OCI-LY7 (cell line): Measurements from ENCODE around the gene TMPRSS11F. TPM values are rescaled to one million over a fixed set of nuclear protein-coding genes. Genes with fewer than 3 reads are reported as not detected.

ENCODE experiments used
- BruUV-seq: library from RNA; stranded (reverse); fragments of 400-500 nt; replicated peaks from 2 replicates; lab custom pipeline; 2021; lab: Mats Ljungman, UMichigan
- CTCF ChIA-PET: fragments of 300-600 bp; sonication (Branson Sonifier 250); formaldehyde crosslinking; loops from one replicate; lab custom pipeline; 2022; ENCODE audit warnings: antibody characterized with exemption; ENCODE audit not compliant: unreplicated experiment; lab: Charles Lee
- POLR2A ChIA-PET: fragments of 300-600 bp; sonication (Branson Sonifier 250); formaldehyde crosslinking; loops from one replicate; lab custom pipeline; 2022; ENCODE audit warnings: antibody characterized with exemption; lab: Charles Lee
- DNase-seq: peaks from one replicate; pipeline ENCODE4 v3.0.0-alpha.2; 2015; ENCODE audit warnings: low spot score
- H2AFZ ChIP-seq: fragments of 200-600 bp; sonication (generic), shearing (Covaris generic); 2 replicates; pipeline ENCODE4 v1.6.1; 2014; ENCODE audit warnings: mild to moderate bottlenecking, antibody characterized with exemption, low read length, moderate library complexity
- H3K27ac ChIP-seq: fragments of 200-600 bp; sonication (generic); 2 replicates; pipeline ENCODE4 v1.5.1; 2014; ENCODE audit warnings: mixed run types, low read depth, mild to moderate bottlenecking, moderate library complexity, low read length, inconsistent platforms; ENCODE audit not compliant: poor library complexity, severe bottlenecking
- H3K36me3 ChIP-seq: fragments of 200-600 bp; sonication (generic); 2 replicates; pipeline ENCODE4 v1.6.1; 2014; ENCODE audit warnings: mild to moderate bottlenecking, antibody characterized with exemption, low read length, moderate library complexity, mixed read lengths; ENCODE audit not compliant: insufficient read depth
- H3K4me1 ChIP-seq: fragments of 200-600 bp; sonication (generic); 2 replicates; pipeline ENCODE4 v1.5.1; 2014; ENCODE audit warnings: mild to moderate bottlenecking, low read length; ENCODE audit not compliant: insufficient read depth, poor library complexity, severe bottlenecking
- H3K4me2 ChIP-seq: fragments of 200-600 bp; sonication (generic); 2 replicates; pipeline ENCODE4 v1.6.1; 2014; ENCODE audit warnings: mild to moderate bottlenecking, low read length
- H3K4me3 ChIP-seq: fragments of 200-600 bp; sonication (generic); 2 replicates; pipeline ENCODE4 v1.5.1; 2014; ENCODE audit warnings: mild to moderate bottlenecking, low read depth, low read length; ENCODE audit not compliant: poor library complexity, severe bottlenecking
- H3K79me2 ChIP-seq: fragments of 200-600 bp; sonication (generic); 2 replicates; pipeline ENCODE4 v1.6.1; 2016; ENCODE audit warnings: low read depth, mild to moderate bottlenecking, low read length, moderate library complexity, mixed read lengths; ENCODE audit not compliant: insufficient read depth
- H3K9me2 ChIP-seq: fragments of 200-600 bp; sonication (generic); 2 replicates; pipeline ENCODE4 v1.6.1; 2016; ENCODE audit warnings: mild to moderate bottlenecking, low read length, mixed read lengths; ENCODE audit not compliant: insufficient read depth
- H3K9me3 ChIP-seq: fragments of 200-600 bp; sonication (generic); 2 replicates; pipeline ENCODE4 v1.6.1; 2014; ENCODE audit warnings: mild to moderate bottlenecking, mixed run types, low read length, mixed read lengths
- H4K20me1 ChIP-seq: fragments of 200-600 bp; sonication (generic); 2 replicates; pipeline ENCODE4 v1.6.1; 2014; ENCODE audit warnings: mild to moderate bottlenecking, antibody characterized with exemption, low read length, moderate library complexity, mixed read lengths; ENCODE audit not compliant: insufficient read depth
- CTCF ChIP-seq: fragments of 200-600 bp; sonication (generic); conservative IDR thresholded peaks from 2 replicates; pipeline ENCODE4 v1.5.1; 2014; ENCODE audit warnings: mild to moderate bottlenecking, antibody characterized with exemption, low read length, moderate library complexity, mixed read lengths
- EZH2phosphoT487 ChIP-seq: fragments of 200-600 bp; sonication (generic); IDR thresholded peaks from 2 replicates; pipeline ENCODE4 v1.6.1; 2018; ENCODE audit warnings: low read depth, borderline replicate concordance, mild to moderate bottlenecking, mixed run types, antibody characterized with exemption, low read length, moderate library complexity, mixed read lengths
- intact Hi-C: fragments of 100-400 bp; cut with micrococcal nuclease; formaldehyde crosslinking; loops from one replicate; pipeline ENCODE4 v1.10.0; 2022; ENCODE audit not compliant: unreplicated experiment
- total RNA-seq, 2 experiments: library from RNA; depleted of rRNA in 1 of 2; stranded (reverse); fragments of >200 nt in 1 of 2; shearing (Covaris generic) in 1 of 2; gene quantifications; 2 replicates each; pipeline ENCODE4 v1.2.3, GENCODE V29; 2014 to 2022

TMPRSS11F gene
- total RNA-seq, 2 experiments from 2014 or later: not detected

- Histone ChIP-seq H2AFZ (no peak overlapping the region), H3K4me3 (no peak overlapping the region), H3K4me2 (no peak overlapping the region), H3K4me1 (no peaks in the 10 kb centered on the region), H3K79me2 (no peaks in the 10 kb centered on the region), H3K27ac (no peak overlapping the region), H4K20me1 (no peaks in the 10 kb centered on the region), H3K9me3 (no peaks in the 10 kb centered on the region), H3K9me2 (no peaks in the 10 kb centered on the region), H3K36me3 (no peaks in the 10 kb centered on the region)
- POLR2A ChIA-PET: no interaction called here
- no peak for DNase-seq
- CTCF ChIA-PET: no interaction called here
- BruUV-seq: no TSS peak
- intact Hi-C loops: no loop called here
- TF ChIP-seq EZH2phosphoT487: no peak
- no peak for TF ChIP-seq CTCF
Measured at GRCh38 chr4:68147079-68147478, 17.4 kb upstream of the TMPRSS11F start.

DNA sequence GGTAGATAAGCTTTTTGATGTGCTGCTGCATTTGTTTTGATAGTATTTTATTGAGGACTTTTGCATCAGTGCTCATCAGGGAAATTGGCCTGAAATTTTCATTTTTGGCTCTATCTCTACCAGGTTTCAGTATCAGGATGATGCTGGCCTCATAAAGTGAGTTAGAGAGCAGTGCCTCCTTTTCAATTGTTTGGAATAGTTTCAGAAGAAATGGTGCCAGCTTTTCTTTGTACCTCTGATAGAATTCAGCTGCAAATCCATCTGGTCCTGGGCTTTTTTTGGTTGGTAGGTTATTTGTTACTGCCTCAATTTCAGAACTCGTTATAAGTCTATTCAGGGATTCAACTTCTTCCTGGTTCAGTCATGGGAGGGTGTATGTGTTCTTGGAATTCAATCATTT lies 15.6 kb upstream of the TMPRSS11F start:
- ChIA-PET POLR2A (no interaction called here), CTCF (no interaction called here)
- Histone ChIP-seq H3K36me3 (no peaks in the 10 kb centered on the region), H2AFZ (no peak overlapping the region), H3K4me1 (no peaks in the 10 kb centered on the region), H3K9me2 (no peaks in the 10 kb centered on the region), H3K4me3 (no peak overlapping the region), H3K4me2 (no peak overlapping the region), H4K20me1 (no peaks in the 10 kb centered on the region), H3K27ac (no peak overlapping the region), H3K79me2 (no peaks in the 10 kb centered on the region), H3K9me3 (no peaks in the 10 kb centered on the region)
- no peak for DNase-seq
- intact Hi-C loops: no loop called here
- TF ChIP-seq EZH2phosphoT487 (no peak), CTCF (no peak)
- no TSS peak for BruUV-seq

DNA sequence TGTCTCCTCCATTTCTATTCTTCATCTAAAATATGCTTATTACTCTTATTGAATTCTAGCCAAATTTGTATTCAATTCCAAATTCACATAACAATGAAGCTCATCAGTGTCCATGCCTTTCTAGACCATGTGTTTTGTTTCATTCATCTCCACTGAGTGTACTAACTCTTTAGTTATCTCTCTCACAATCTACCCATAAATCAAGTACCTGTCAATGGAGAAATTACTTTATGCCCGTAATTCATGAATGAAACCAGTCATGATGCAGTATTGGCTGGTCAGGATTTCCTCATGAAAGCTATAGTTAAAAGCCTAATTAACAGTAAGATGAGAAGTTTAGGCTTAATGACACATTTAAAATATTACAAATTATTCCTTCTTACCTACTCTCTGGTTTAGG lies 12.2 kb upstream of the TMPRSS11F start:
- H3K4me1 ChIP-seq: no peaks in the 10 kb centered on the region
- H3K9me2 ChIP-seq: no peaks in the 10 kb centered on the region
- no peaks in the 10 kb centered on the region for H3K79me2 ChIP-seq
- no peak overlapping the region for H3K4me3 ChIP-seq
- H4K20me1 ChIP-seq: no peaks in the 10 kb centered on the region
- H3K4me2 ChIP-seq: no peak overlapping the region
- no peak overlapping the region for H2AFZ ChIP-seq
- TF ChIP-seq CTCF (no peak), EZH2phosphoT487 (no peak)
- DNase-seq: no peak
- H3K36me3 ChIP-seq: no peaks in the 10 kb centered on the region
- BruUV-seq: no TSS peak
- intact Hi-C loops: no loop called here
- CTCF ChIA-PET: no interaction called here
- no peaks in the 10 kb centered on the region for H3K9me3 ChIP-seq
- no peak overlapping the region for H3K27ac ChIP-seq
- POLR2A ChIA-PET: no interaction called here
